RCC 7860 (cell line): ENCODE measurements around the gene DPM3.
"Not testable (repeated sequence)": the region's sequence is repeated elsewhere in the genome, so short reads cannot be mapped to it uniquely, and the experiment has no call there.

Experiments
- DNase-seq: peaks from one replicate; pipeline ENCODE4 v3.0.0-alpha.2; 2015; ENCODE audit warnings: low spot score
- FAIRE-seq: peaks from 2 replicates; lab custom pipeline; 2012; peaks lifted over from hg19 to GRCh38; lab: Jason Lieb, UNC

DPM3 gene

DNA sequence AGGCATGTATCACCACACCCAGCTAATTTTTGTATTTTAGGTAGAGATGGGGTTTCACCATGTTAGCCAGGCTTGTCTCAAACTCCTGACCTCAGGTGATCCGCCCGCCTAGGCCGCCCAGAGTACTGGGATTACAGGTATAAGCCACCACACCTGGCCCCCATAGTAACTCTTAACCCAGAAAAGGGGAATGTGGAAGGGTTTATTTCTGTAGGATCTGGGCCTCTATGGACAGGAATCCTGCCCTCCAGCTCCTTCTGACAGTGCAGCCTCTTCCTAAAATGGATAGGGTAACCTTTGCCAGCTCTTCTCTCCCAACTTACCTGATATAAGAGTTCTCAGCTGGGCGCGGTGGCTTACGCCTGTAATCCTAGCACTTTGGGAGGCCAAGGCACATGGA lies 22.3 kb upstream of the DPM3 start:
- not testable (repeated sequence) for DNase-seq, FAIRE-seq

DNA sequence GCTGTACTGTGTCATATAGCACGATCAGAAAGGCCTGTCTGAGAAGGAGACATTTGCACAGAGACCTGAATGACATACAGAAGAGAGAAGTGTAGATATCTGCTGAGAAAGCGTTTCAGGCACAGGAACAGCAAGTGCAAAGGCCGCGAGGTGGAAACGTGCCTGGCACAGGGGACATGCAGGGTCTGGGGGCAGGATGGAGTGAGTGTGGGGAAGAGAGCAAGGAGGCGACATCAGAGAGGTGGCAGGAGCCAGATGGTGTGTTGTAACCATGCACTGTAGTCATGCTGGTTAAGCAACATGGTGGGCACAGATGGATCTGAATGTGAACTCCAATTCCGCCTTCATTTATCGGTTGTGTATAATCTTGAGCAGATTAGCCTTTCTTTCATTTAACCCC lies 19.8 kb upstream of the DPM3 start:
- DNase-seq (no peak), FAIRE-seq (no peak)

DNA sequence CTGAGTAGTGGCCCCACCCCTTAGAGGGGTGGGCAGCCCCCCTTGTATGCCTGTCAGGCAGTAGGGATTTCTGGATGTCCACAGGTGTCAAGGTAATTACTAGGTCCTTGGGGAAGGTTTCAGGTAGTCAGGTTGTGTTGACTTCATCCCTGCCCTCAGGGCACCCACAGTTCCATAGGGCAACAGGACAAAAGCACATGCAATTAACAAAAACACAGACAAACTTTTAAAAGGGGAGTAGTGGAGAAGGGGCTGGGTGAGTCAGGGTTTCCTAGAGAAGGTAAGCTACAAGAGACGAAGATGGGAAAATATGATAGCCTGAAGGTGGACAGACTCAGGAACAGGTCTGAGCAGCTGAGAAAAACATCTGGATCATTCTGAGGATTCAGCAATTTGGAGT lies 18.7 kb upstream of the DPM3 start:
- no peak for DNase-seq
- FAIRE-seq, result no peak

DNA sequence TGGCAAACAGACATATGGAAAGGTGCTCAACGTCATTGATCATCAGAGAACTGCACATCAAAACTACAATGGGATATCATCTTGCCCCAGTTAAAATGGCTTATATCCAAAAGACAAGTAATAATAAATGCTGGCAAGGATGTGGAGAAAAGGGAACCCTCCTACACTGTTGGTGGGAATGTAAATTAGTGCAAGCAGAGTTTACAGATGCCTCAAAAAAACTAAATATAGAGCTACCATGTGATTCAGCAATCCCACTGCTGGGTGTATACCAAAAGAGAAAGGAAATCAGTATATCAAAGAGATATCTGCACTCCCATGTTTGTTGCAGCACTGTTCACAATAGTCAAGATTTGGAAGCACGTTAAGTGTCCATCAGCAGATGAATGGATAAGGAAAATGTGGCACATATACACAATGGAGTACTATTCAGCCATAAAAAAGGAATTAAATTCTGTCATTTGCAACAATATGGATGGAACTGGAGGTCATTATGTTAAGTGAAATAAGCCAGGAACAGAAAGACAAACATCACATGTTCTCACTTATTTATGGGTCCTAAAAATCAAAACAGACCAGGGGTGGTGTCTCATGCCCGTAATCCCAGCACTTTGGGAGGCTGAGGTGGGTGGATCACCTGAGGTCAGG lies 15.8 kb upstream of the DPM3 start:
- not testable (repeated sequence) for DNase-seq, FAIRE-seq

DNA sequence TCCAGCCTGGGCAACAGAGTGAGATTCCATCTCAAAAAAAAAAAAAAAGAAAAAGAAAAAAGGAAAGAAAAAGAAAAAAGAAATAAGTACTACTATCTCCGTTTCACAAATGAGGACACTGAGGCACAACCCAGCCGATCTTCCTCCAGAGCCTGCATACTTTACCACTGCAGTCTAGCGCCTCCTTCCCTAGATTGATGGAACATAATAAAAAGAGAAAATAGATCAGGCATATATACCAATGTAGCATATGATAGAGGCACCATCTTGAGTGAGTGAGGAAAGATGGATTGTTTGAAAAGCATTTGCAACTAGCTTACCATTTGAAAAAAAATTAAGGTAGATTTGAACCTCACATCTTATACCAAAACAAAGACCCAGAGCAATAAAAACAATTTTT lies 5.2 kb upstream of the DPM3 start:
- no peak for FAIRE-seq
- DNase-seq, result no peak

DNA sequence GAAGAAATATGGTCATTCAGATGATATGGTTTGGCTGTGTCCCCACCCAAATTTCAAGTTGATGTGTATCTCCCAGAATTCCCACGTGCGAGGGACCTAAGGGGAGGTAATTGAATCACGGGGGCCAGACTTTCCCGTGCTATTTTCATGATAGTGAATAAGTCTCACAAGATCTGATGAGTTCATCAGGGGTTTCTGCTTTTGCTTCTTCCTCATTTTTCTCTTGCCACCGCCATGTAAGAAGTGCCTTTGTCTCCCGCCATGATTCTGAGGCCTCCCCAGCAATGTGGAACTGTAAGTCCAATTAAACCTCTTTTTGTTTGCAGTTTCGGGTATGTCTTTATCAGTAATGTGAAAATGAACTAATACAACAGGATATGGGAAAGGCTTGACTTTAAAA lies 1.4 kb upstream of the DPM3 start:
- no peak for DNase-seq
- FAIRE-seq, result no peak

DNA sequence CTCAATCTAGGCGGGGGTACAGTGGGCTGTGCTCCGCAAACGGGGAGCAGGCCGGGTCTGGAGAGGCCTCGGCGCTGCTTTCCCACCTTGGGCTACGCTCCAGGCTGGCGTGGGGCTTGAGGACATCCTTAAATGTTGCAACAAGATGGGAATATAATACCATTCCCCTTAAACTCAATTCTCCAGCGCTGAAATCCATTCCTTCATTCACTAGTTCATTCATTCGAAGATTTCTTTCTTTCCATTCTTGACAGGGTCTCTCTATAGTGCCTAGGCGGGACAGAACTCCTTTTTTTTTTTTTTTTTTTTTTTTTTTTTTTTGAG lies 261 bp upstream of the DPM3 start:
- FAIRE-seq, result no peak
- DNase-seq, result no peak

DNA sequence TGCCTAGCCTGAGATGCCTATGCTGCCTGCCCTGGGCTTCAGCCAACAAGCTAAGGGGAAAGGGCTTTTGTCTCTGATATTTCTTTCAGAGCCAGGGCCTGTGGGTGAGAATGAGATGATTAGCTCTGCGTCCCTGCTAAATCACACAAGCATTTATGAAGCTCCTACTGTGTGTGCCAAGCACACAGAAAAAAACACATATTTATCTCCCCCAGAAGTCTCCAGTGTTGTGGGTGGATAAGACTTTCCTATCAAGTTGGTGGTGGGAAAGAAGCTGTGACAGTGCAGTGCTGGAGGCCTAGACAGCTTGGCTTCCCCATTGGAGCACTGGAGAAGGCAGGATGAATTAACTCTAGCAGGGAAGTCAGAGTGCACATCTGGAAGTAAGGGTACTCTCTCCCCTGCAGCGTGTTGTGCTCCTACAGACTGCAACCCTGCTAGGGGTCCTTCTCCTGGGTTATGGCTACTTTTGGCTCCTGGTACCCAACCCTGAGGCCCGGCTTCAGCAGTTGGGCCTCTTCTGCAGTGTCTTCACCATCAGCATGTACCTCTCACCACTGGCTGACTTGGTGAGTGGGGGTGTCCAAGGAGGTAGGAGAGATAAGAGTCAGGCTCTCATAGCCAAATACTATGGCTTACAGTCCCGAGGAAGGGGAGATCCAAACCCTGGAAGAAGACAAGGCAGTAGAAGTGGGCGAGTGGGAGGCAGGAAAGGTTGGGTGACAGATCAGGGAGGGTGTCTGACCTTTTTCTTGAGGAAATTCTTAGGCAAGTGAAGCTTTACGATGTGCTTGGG lies 3.0 kb downstream of the DPM3 start:
- FAIRE-seq (no peak), DNase-seq (no peak)

DNA sequence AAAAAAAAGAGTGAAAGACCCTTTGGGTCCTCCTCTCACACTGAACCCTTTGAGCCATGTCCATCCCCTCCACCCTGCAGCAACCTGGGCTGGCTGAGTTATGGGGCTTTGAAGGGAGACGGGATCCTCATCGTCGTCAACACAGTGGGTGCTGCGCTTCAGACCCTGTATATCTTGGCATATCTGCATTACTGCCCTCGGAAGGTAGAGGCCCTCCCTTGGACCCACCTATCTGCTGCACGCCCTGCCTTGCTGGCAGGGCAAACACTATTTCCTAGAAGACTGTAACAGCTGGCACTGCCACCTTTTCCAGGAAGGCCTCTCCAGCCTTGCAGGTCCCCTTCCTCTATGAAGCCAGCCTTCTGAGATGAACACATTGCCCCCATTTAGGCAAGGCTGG lies 3.6 kb downstream of the DPM3 start:
- no peak for DNase-seq
- no peak for FAIRE-seq

DNA sequence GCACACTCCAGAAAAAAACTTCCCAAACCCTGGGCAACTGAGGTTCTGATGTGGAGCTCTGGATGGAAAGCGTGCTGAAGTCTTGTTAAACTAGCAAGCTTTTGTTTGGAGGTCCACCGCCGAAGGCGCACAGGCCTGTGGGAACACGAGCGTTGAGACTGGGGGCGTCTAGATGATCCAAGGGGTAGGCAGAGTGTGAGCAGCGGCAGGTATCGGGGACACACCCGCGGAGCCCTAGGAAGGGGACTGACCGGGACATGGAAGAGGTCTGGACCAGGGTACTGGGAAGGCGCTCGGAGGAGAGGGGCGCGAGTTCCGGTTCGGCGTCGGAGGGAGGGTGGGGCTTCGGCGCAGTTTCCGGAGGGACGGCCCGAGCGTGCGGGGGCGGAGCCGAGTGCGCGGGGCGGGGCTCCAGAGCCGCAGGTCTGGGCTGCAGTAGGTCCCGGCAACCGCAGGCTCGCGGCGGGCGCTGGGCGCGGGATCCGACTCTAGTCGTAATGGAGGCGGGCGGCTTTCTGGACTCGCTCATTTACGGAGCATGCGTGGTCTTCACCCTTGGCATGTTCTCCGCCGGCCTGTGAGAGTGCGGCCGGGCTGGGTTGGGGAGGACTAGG lies 4.8 kb downstream of the DPM3 start, which contains the start of gene SLC50A1:
Gene SLC50A1, plus strand, starts transcription at position 438 of the 614 bp plus-strand sequence. Its CDS starts 60 bp downstream, at position 498.
- FAIRE-seq (no peak), DNase-seq (peak; percentile 85)

DNA sequence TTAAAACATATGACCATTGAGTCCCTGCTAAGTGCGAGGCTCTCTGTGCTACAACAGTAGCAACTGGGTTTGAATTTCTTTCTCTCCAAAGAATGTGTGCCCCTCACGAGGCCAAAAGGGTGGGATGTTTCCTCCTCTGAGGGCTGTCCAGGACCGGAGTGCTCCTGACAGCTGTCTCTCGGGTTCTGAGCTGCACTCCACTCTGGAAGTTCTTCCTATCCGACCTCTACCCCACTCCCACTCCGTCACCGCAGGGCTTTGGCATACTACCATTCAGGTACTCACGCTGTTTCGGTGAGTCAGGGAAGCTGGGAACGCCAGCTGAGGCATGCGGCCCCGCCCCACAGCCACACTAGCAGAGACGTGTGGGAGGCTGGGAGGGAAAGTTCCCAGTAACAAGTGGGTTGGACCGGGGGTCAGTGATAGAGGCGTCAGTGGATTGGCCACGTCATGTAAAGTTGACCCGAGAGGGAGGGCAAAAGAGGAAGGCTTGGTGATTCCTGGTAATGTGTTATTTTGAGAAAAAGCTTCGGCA lies 5.4 kb downstream of the DPM3 start:
- FAIRE-seq (peak; percentile 93), DNase-seq (peak; percentile 95)

DNA sequence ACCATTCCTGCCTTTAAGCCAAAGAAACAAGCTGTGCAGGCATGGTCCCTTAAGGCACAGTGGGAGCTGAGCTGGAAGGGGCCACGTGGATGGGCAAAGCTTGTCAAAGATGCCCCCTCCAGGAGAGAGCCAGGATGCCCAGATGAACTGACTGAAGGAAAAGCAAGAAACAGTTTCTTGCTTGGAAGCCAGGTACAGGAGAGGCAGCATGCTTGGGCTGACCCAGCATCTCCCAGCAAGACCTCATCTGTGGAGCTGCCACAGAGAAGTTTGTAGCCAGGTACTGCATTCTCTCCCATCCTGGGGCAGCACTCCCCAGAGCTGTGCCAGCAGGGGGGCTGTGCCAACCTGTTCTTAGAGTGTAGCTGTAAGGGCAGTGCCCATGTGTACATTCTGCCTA lies 6.0 kb downstream of the DPM3 start:
- no peak for FAIRE-seq
- DNase-seq, result no peak

DNA sequence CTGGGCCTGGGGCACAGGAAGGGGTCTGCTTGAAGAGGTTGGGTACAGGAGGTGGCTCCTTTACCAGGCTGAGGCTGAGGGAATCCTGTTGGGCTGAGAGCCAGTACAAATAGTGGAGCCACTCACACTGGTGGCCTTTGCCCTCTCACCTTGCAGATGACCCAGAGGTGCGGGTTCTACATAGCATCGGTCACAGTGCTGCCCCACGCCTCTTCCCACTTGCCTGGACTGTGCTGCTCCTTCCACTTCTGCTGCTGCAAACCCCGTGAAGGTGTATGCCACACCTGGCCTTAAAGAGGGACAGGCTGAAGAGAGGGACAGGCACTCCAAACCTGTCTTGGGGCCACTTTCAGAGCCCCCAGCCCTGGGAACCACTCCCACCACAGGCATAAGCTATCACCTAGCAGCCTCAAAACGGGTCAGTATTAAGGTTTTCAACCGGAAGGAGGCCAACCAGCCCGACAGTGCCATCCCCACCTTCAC lies 6.5 kb downstream of the DPM3 start:
- DNase-seq (no peak), FAIRE-seq (no peak)

DNA sequence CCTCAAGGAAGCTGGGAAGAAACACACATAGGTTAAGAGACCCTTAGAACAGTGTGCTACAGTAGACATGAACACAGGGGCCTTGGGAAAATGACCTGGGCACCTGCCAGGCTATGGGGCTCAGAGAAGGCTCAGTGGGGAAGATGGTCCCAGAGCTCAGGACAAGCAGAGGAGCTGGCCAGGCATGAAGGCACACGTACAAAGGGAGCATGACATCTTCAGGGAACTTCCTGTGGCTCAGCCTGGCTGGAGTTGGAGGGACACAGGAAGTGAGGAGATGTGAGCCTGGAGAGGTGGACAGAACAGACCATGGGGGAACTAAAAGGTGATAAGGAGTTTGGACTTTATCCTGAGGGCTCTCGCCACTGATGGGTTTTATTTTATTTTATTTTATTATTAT lies 8.5 kb downstream of the DPM3 start:
- no peak for FAIRE-seq
- peak; percentile 33 for DNase-seq

DNA sequence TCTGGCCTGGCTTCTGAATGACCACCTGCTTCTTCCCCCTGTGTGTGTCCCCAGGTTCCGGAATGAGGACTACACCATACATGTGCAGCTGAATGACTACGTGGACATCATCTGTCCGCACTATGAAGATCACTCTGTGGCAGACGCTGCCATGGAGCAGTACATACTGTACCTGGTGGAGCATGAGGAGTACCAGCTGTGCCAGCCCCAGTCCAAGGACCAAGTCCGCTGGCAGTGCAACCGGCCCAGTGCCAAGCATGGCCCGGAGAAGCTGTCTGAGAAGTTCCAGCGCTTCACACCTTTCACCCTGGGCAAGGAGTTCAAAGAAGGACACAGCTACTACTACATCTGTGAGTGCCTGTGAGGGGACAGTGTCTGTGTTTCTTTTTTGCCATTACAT lies 9.0 kb downstream of the DPM3 start:
- no peak for DNase-seq
- no peak for FAIRE-seq

DNA sequence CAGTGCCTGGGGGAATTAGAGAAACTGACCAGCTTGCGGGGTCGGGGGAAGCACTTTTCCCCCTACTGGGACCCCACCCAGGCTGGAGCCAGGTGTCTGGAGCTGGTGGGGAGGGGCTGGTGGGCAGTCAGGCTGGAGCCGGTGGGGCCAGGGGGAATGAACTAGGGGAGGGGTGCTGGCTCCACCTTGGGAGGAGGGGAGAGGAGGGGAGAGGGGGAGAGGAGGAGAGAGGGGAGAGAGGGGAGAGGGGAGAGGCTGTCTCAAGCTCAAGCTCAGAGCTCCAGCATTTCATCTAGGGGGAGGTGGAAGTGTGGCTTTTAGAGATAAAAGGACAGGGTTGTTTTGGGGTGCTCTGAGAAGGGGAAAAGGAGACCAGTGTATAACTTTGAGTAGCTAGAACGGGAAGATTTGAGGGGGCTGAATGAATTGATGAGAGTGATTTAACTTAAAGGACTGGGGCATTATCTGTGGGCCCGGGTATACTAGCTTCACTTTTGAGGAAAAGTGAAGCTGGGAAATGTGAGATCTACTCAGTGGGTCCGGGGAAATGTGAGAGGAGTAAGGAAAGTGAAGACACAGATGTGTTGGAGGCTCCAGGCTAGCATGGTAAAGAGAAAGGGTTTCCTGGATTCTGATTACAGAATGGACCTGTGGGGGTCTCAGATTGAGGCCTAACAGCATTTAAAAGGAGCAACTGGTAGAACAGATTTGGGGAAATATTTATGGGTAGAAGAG lies 9.9 kb downstream of the DPM3 start:
- no peak for FAIRE-seq

DNA sequence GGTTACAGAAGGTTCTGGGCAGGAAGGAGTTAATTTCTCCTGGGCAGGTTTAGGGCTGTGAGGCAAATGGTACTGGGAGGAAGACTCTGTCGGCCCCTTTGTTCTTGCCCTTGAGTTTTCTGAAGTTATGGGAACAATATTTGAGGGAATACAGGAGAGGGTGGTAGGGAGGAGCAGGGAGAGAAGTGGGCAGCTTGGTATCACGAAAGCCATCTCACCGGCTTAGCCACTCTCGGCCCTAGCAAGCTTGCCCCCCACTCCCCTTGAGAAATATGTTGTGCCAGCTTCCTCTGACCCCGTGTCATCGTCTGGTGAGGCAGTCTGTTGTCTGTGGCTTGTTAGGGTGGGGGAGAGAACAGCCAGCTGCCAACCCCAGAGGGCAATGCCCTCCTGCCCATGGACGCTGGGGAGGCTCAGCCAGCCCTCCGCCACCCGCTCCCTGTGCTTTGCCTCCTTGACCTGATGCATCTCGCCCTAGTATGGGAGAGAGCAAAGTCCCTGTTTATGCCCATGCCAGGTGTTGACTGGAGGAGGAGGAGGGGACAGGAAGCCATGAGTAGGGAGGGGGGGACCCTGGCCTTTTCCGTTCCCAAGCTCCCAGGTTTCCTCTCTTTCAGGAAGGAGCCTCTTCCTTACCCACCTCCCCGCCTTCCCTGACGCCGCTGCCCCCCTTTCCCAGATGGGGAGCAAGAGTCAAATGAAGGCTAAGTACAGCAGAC lies 11.4 kb downstream of the DPM3 start:
- DNase-seq (peak; percentile 38), FAIRE-seq (no peak)

More for the DNA sequence above, 9.9 kb downstream of the DPM3 start:
- no peak for DNase-seq

DNA sequence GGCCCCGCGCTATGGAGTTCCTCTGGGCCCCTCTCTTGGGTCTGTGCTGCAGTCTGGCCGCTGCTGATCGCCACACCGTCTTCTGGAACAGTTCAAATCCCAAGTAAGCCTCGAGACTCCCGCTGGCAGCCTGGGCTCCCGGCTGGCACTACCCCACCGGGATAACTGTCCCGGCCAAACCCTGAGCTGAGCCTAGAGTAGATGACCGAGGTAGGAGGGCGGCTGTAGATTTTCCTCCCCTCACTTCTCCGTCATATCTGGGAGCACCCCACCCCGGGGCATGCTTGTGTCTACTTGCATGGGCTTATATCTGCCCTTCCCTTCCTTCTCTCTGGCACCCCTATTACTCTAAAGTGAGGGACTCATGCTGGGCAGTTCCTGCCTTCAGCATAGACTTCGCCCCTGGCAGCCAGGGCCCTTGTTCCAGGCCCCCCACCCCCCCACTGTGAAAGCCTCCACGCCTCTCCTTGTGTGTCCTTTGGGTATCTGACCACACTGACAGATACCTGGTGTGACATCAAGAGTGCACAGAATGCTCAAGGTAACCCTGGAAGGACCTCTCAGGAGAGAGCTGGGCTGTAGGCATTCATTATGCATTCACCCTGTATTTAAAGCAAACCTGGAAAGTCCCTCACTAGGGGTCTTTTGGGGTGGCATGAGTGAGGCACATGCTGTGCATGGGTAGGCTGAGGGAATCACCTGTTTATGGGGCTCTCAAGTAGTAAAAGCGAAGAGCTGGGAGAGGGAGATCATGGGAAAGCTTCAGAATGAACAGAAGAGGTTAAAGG lies 12.2 kb downstream of the DPM3 start:
- DNase-seq (no peak), FAIRE-seq (no peak)

DNA sequence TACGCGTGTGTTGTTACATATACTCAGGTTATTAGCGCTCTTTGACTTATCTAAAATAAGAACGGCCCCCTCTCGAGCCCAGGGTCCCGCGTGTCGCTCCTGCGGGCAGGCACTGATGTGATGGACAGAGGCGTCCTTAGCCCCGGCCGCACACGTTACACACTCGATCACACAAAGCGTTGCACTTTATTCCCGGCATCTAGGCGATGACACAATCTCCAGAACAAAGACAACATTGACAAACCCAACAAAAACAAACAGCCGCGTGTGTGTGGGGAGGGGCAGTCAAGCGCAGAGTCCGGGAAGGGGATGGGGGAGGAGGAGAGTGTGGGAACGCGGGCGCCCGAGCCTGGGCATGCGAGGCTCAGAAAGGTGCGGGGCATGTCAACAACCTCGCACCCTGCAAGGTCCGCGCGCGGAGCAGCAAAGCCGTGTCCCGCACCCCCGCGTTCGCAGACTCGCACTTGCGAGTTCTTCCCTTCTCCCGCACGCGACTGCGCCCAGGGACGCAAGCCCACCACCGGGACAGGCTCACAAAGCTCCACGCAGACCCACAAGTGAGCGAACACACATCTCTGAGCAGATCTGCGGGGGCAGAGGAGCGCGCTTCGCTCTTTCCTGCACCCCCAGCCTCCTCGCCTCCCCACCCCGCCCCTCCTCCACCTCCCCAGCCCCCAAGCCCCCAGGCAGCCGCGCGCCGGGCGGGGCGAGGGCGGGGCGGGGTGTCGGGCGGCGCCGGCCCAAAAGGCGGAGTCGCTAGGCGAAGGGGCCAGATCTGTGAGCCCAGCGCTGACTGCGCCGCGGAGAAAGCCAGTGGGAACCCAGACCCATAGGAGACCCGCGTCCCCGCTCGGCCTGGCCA lies 13.0 kb downstream of the DPM3 start, which contains the start of gene EFNA1:
Gene EFNA1, plus strand, starts transcription at position 772 of the 862 bp plus-strand sequence. CDS start 102 bp downstream, outside the sequence.
- FAIRE-seq (no peak), DNase-seq (peak; percentile 23)
